Colonic mucosa (tissue), 4 donors: ENCODE measurements around the gene HARBI1. TPM values are rescaled to one million over a fixed set of nuclear protein-coding genes. Genes with fewer than 3 reads are reported as not detected.

Experiments used
- DNase-seq: peaks from one replicate; pipeline ENCODE4 v3.0.0-alpha.2; 2020
- H3K27ac ChIP-seq: fragments of 200-600 bp; one replicate; pipeline ENCODE4 v1.8.0; 2021
- H3K27me3 ChIP-seq: fragments of 200-600 bp; one replicate; pipeline ENCODE4 v1.8.0; 2021
- H3K36me3 ChIP-seq: fragments of 200-600 bp; one replicate; pipeline ENCODE4 v1.8.0; 2021
- H3K4me1 ChIP-seq: fragments of 200-600 bp; one replicate; pipeline ENCODE4 v1.8.0; 2021; ENCODE audit warnings: mild to moderate bottlenecking
- H3K4me3 ChIP-seq: fragments of 200-600 bp; one replicate; pipeline ENCODE4 v1.8.0; 2021
- H3K9ac ChIP-seq, 2 donors: one replicate each; pipeline ENCODE4 v1.7.0; 2013; ENCODE audit warnings: control low read depth in 2 of 2, low read depth in 2 of 2, low read length in 2 of 2
- H3K9me3 ChIP-seq: fragments of 200-600 bp; one replicate; pipeline ENCODE4 v1.8.0; 2021
- CTCF ChIP-seq: fragments of 200-600 bp; IDR thresholded peaks from one replicate; pipeline ENCODE4 v1.8.0; 2022; ENCODE audit warnings: antibody characterized with exemption, mild to moderate bottlenecking
- intact Hi-C: fragments of 100-400 bp; cut with DNase I; formaldehyde crosslinking; loops from one replicate; pipeline ENCODE4 v1.14.1; 2022
- total RNA-seq, 2 donors: library from RNA; stranded (reverse); fragmentation: NEBNext Ultra II Directional in 1 of 2; extraction: Animal tissue kit (Norgen Biotek cat#: 25700) in 1 of 2; gene quantifications; one replicate each; pipeline ENCODE4 v1.2.1, GENCODE V29; 2021
- donor health status: healthy.
- donor health status: DM: no; HTN: no; CAD: no.
- donor health status: DM: no; HTN: no; CAD: no.

HARBI1 gene
- total RNA-seq, 2 donors from 2014 or later = 4.5 to 5.0 TPM

- Histone ChIP-seq H3K36me3 (no peaks in the 10 kb centered on the region), H3K9me3 (no peaks in the 10 kb centered on the region), H3K9ac (peak overlapping the region; percentile 94 to 98), H3K4me3 (peak overlapping the region; percentile 93), H3K27me3 (no peaks in the 10 kb centered on the region), H3K27ac (peak overlapping the region; percentile 94), H3K4me1 (peaks cover 10% of the 10 kb centered on the region)
- intact Hi-C loops = loop anchor here (5.0 kb wide), 1 partner anchor 76 kb away; no protein-coding TSS in a partner anchor
- no peak for TF ChIP-seq CTCF
- no peak for DNase-seq
Observed at GRCh38 chr11:46617972-46618314, 916 bp upstream of the HARBI1 start.

GRCh38 chr11:46616551-46617133 is 385 bp downstream of the HARBI1 start:
- no peak for TF ChIP-seq CTCF
- no peaks in the 10 kb centered on the region for H3K36me3 ChIP-seq
- peak overlapping the region; percentile 94 to 98 for H3K9ac ChIP-seq
- DNase-seq = no peak
- H3K9me3 ChIP-seq = no peaks in the 10 kb centered on the region
- peak overlapping the region; percentile 94 for H3K27ac ChIP-seq
- no peaks in the 10 kb centered on the region for H3K27me3 ChIP-seq
- peak overlapping the region; percentile 93 for H3K4me3 ChIP-seq
- intact Hi-C loops = loop anchor here (5.0 kb wide), 1 partner anchor 74 kb away; no protein-coding TSS in a partner anchor
- H3K4me1 ChIP-seq = peaks cover 10% of the 10 kb centered on the region

GRCh38 chr11:46615756-46616155 is 1.3 kb downstream of the HARBI1 start:
- TF ChIP-seq CTCF = no peak
- Histone ChIP-seq H3K27me3 (no peaks in the 10 kb centered on the region), H3K36me3 (no peaks in the 10 kb centered on the region), H3K27ac (no peak overlapping the region), H3K4me1 (peaks cover 10% of the 10 kb centered on the region), H3K4me3 (no peak overlapping the region), H3K9me3 (no peaks in the 10 kb centered on the region), H3K9ac (peak overlapping the region in 1 of 2 donors; percentile 94)
- intact Hi-C loops = loop anchor here (5.0 kb wide), 1 partner anchor 73 kb away; no protein-coding TSS in a partner anchor
- DNase-seq = no peak

- no peak overlapping the region for H3K4me3 ChIP-seq
- intact Hi-C loops = no loop called here
- DNase-seq = no peak
- H3K27me3 ChIP-seq = no peaks in the 10 kb centered on the region
- H3K9ac ChIP-seq = no peak overlapping the region
- no peaks in the 10 kb centered on the region for H3K9me3 ChIP-seq
- no peak overlapping the region for H3K27ac ChIP-seq
- no peaks in the 10 kb centered on the region for H3K4me1 ChIP-seq
- H3K36me3 ChIP-seq = no peaks in the 10 kb centered on the region
- TF ChIP-seq CTCF = no peak
Observed at GRCh38 chr11:46612326-46612725, 4.7 kb downstream of the HARBI1 start.

GRCh38 chr11:46611526-46612304 is 5.3 kb downstream of the HARBI1 start:
- H3K27me3 ChIP-seq = no peaks in the 10 kb centered on the region
- intact Hi-C loops = no loop called here
- H3K9me3 ChIP-seq = no peaks in the 10 kb centered on the region
- no peak for TF ChIP-seq CTCF
- no peak overlapping the region for H3K27ac ChIP-seq
- H3K4me1 ChIP-seq = no peaks in the 10 kb centered on the region
- H3K36me3 ChIP-seq = no peaks in the 10 kb centered on the region
- DNase-seq = no peak
- no peak overlapping the region for H3K4me3 ChIP-seq
- no peak overlapping the region for H3K9ac ChIP-seq
